HEK293T (cell line): ENCODE data around the gene MAPKAPK3.
"Not testable (repeated sequence)": the region's sequence is repeated elsewhere in the genome, so short reads cannot be mapped to it uniquely, and the experiment has no call there.

Experiments used
- CTCF ChIA-PET: fragments of 350-600 bp; formaldehyde crosslinking; extraction: SDS; loops from one replicate; lab custom pipeline; 2021; ENCODE audit warnings: antibody characterized with exemption, inconsistent platforms; lab: Yijun Ruan, JAX
- POLR2A ChIA-PET: fragments of 350-600 bp; formaldehyde crosslinking; extraction: SDS; loops from one replicate; lab custom pipeline; 2020; ENCODE audit warnings: antibody characterized with exemption, inconsistent platforms; lab: Yijun Ruan, JAX
- DNase-seq: peaks from one replicate; pipeline ENCODE4 v3.0.0; 2012; ENCODE audit warnings: mixed read lengths; ENCODE audit errors: extremely low spot score
- ARNT ChIP-seq: fragments of 450-650 bp; IDR thresholded peaks from 2 replicates; pipeline ENCODE4 v1.6.1; 2017; ENCODE audit warnings: mild to moderate bottlenecking
- BHLHE40 ChIP-seq: fragments of 450-650 bp; IDR thresholded peaks from 2 replicates; pipeline ENCODE4 v1.6.1; 2016; ENCODE audit warnings: mild to moderate bottlenecking, moderate library complexity, borderline replicate concordance
- CTBP1 ChIP-seq: fragments of 450-650 bp; IDR thresholded peaks from 2 replicates; pipeline ENCODE4 v1.6.1; 2016; ENCODE audit warnings: borderline replicate concordance
- ELF4 ChIP-seq: fragments of 450-650 bp; IDR thresholded peaks from 2 replicates; pipeline ENCODE4 v1.6.1; 2017; ENCODE audit warnings: antibody characterized with exemption
- FOXA1 ChIP-seq: fragments of 450-650 bp; IDR thresholded peaks from 2 replicates; pipeline ENCODE4 v1.6.1; 2016; ENCODE audit warnings: mild to moderate bottlenecking
- FOXK2 ChIP-seq: fragments of 450-650 bp; IDR thresholded peaks from 2 replicates; pipeline ENCODE4 v1.6.1; 2016; ENCODE audit warnings: mild to moderate bottlenecking
- FOXM1 ChIP-seq: fragments of 450-650 bp; IDR thresholded peaks from 2 replicates; pipeline ENCODE4 v1.6.1; 2017; ENCODE audit warnings: mild to moderate bottlenecking, borderline replicate concordance
- HDGF ChIP-seq: fragments of 450-650 bp; IDR thresholded peaks from 2 replicates; pipeline ENCODE4 v1.6.1; 2017; ENCODE audit warnings: antibody characterized with exemption, borderline replicate concordance
- L3MBTL2 ChIP-seq: fragments of 450-650 bp; conservative IDR thresholded peaks from 2 replicates; pipeline ENCODE4 v1.6.1; 2016; ENCODE audit warnings: mild to moderate bottlenecking
- LEF1 ChIP-seq: fragments of 450-650 bp; IDR thresholded peaks from 2 replicates; pipeline ENCODE4 v1.6.1; 2017; ENCODE audit warnings: mild to moderate bottlenecking, borderline replicate concordance
- NFRKB ChIP-seq: fragments of 450-650 bp; IDR thresholded peaks from 2 replicates; pipeline ENCODE4 v1.6.1; 2016; ENCODE audit warnings: mild to moderate bottlenecking, moderate library complexity
- SP1 ChIP-seq: fragments of 450-650 bp; IDR thresholded peaks from 2 replicates; pipeline ENCODE4 v1.6.1; 2017
- SUZ12 ChIP-seq: fragments of 450-650 bp; IDR thresholded peaks from 2 replicates; pipeline ENCODE4 v1.6.1; 2016; ENCODE audit warnings: mild to moderate bottlenecking
- TARDBP ChIP-seq: fragments of 450-650 bp; IDR thresholded peaks from 2 replicates; pipeline ENCODE4 v1.6.1; 2016
- ZNF384 ChIP-seq: fragments of 450-650 bp; IDR thresholded peaks from 2 replicates; pipeline ENCODE4 v1.6.1; 2016
- TF ChIP-seq, protein P1 (sequence below): fragments of 450-650 bp; IDR thresholded peaks from 2 replicates; pipeline ENCODE4 v1.6.1; 2016

MAPKAPK3 gene

DNA sequence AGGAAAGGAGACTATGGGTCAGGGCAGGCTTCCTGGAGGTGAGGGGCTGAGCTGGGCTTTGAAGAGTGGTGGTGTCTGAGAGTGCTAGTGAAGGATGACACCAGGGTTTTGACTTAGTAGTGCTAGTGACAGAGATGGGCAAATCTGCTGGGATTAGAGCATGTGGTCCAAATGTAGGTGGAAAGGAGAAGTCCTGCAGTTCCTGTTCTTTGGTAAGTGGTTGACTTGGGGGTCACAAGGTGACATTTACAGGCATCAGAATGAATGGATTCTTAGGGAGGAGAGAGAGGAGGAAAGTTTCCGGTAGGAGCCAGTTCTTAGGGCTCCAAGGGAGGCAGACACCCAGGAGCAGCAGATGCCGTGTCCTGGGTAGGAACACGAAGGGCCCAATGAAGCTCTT is 57.0 kb downstream of the MAPKAPK3 start:
- ChIA-PET POLR2A (interaction anchor here (1.1 to 1.6 kb wide), 3 partner anchors 35 to 712 kb away, joined by 3 to 5 read pairs (median 4); partner anchors contain the start of genes HEMK1 and MANF), CTCF (interaction anchor here (1.7 kb wide), 1 partner anchor 57 kb away, joined by 7 read pairs; the partner anchor contains the start of gene MAPKAPK3)
- TF ChIP-seq FOXK2, result no peak
- no peak for TF ChIP-seq ARNT
- TF ChIP-seq, protein P1, sequence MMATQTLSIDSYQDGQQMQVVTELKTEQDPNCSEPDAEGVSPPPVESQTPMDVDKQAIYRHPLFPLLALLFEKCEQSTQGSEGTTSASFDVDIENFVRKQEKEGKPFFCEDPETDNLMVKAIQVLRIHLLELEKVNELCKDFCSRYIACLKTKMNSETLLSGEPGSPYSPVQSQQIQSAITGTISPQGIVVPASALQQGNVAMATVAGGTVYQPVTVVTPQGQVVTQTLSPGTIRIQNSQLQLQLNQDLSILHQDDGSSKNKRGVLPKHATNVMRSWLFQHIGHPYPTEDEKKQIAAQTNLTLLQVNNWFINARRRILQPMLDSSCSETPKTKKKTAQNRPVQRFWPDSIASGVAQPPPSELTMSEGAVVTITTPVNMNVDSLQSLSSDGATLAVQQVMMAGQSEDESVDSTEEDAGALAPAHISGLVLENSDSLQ, result no peak
- TF ChIP-seq TARDBP, result no peak
- no peak for TF ChIP-seq ZNF384
- TF ChIP-seq FOXM1, result no peak
- no peak for TF ChIP-seq NFRKB
- no peak for DNase-seq

DNA sequence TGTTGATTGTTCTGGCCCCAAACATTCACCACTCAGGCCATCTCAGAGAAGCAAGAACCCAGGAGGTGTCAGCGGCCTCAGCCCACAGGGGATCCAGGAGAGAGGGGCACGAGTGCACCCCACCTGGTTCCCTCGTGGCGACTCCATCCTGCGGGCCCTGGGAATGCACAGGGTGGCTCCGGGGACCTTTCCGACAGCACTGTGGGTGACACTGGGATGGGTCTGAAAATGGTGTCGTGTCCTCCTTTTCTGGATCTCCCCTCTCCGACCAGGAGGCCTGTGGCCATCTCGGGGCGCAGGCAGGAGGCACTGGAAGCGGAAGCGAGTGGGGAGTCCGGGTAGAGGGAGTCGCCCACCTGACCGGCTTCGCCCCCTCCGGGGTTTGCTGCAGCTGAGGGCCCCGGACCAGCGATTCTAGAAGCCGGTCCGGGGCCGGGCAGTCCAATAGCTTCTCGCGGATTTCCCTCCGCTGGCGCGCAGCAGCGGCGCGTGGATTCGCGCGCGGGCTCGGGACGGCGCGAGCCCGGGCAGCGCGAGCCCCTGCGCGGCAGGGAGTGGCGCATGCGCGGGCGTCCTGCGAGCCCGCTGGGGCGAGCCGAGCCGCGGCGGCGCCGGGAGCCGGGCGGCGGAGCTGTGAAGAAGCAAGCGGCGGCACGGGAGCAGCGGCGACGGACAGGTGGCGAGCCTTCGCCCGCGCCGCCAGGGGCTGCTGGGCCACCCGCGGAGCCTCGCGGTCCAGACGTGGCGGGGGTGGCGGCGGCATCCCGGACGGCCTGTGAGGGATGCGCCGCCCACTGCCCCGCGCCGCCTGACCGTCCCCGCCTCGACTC is 57.6 kb downstream of the MAPKAPK3 start, which contains the start of gene DOCK3:
DOCK3 (plus strand) TSS at position 579 of the 830 bp plus-strand sequence. CDS start 337 bp downstream, outside the sequence.
- ChIA-PET CTCF (interaction anchor here (0.6 to 1.0 kb wide), 2 partner anchors 58 to 716 kb away, joined by 3 read pairs; partner anchors contain the start of gene MAPKAPK3), POLR2A (interaction anchor here (1.1 to 1.6 kb wide), 3 partner anchors 16 to 105 kb away, joined by 3 to 4 read pairs (median 3); partner anchors contain the start of gene HEMK1)
- TF ChIP-seq SP1 (no peak), L3MBTL2 (peak; percentile 79)
- DNase-seq, result peak; percentile 84

DNA sequence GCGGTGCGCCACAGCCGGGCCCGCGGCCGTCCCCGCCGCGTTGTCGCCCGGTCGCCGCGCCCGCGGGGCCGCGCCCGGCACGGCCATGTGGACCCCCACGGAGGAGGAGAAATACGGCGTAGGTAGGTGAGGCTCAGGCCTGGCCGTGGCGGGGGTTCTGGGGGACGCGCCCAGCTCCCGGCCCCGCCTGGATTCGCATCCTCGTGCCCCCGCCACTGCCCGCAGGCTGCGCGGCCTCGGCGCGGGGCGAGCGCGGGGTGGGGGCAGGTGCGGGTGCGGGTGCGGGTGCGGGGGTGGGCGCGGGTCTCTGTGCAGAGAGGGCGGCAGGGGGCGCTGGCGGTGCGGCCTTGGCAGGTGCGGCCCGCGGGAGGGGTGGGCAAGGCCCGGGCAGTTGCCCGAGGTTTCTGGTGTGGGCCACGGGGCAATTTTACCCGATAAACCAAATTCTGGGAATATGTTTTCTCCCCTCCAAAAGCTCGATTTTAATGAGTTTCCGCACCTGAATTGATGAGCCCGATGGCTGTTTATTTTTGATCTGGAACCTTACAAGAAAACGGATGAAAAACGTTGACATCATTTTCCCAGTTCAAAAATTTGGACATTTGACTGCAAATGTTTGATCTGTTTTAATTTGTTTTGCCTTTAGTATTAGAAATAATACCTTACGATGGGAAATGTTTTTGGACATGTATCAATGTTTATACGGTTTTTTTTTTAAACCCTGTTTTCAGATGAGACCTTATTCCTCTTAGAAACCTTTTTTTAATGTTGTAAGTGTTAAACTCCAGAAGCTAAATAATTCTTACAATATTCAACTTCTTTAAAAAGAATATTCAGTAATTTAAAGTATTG is 58.5 kb downstream of the MAPKAPK3 start:
- TF ChIP-seq ZNF384 (no peak), FOXM1 (peak; percentile 84; the same call in 1 of the 2 replicates)
- POLR2A ChIA-PET, result interaction anchor here (0.6 to 1.6 kb wide), 7 partner anchors 12 to 824 kb away, joined by 3 to 4 read pairs (median 3); partner anchors contain the start of gene HEMK1
- CTCF ChIA-PET, result interaction anchor here (0.5 to 1.3 kb wide), 7 partner anchors 16 to 715 kb away, joined by 3 to 7 read pairs (median 3); partner anchors contain the start of gene MAPKAPK3
- peak; percentile 76 for DNase-seq

DNA sequence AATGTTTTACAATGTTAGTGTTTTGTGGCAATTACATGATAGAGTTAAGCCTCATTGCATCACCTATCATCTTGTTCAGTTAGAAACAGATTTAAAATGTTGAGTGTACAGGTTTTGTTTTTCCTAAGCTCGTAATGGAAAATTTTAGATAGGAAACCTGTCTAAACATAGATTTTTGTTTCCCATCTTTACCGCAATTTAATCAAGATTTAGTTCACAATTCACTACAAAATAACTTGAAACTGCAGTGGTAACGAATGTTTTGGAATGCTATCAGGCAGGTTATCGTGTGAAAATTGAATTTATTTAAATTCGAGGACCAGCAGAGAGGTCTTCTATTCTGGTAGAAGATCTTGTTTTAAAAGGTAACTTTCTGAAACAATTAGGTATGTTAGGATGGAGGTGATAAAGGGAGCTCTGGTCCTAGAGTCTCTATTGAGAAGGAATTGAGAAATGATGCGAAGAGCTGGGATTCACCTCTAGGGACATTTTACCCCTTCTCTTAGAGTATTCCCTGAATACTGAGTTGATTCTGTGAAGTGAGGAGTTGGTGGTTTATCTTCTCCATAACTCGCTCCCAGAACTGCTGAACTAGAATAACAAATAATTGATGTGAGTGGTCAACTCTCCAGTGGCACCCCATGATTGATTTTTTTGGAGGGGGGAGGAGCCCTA is 59.2 kb downstream of the MAPKAPK3 start:
- no peak for TF ChIP-seq TARDBP
- no peak for TF ChIP-seq ARNT
- TF ChIP-seq HDGF, result no peak
- TF ChIP-seq NFRKB, result no peak
- TF ChIP-seq CTBP1, result no peak
- TF ChIP-seq LEF1, result no peak
- TF ChIP-seq ZNF384, result no peak
- no peak for TF ChIP-seq FOXK2
- TF ChIP-seq BHLHE40, result no peak
- TF ChIP-seq FOXM1, result no peak
- TF ChIP-seq, protein P1, result no peak
- TF ChIP-seq L3MBTL2, result no peak
- no peak for TF ChIP-seq FOXA1
- TF ChIP-seq ELF4, result no peak
- TF ChIP-seq SUZ12, result no peak
- no peak for TF ChIP-seq SP1
- ChIA-PET POLR2A (interaction anchor here (0.6 to 1.6 kb wide), 8 partner anchors 11 to 823 kb away, joined by 3 to 4 read pairs (median 3); partner anchors contain the start of gene HEMK1), CTCF (interaction anchor here (0.5 to 1.3 kb wide), 6 partner anchors 16 to 710 kb away, joined by 3 to 7 read pairs (median 4); partner anchors contain the start of gene MAPKAPK3)
- no peak for DNase-seq

DNA sequence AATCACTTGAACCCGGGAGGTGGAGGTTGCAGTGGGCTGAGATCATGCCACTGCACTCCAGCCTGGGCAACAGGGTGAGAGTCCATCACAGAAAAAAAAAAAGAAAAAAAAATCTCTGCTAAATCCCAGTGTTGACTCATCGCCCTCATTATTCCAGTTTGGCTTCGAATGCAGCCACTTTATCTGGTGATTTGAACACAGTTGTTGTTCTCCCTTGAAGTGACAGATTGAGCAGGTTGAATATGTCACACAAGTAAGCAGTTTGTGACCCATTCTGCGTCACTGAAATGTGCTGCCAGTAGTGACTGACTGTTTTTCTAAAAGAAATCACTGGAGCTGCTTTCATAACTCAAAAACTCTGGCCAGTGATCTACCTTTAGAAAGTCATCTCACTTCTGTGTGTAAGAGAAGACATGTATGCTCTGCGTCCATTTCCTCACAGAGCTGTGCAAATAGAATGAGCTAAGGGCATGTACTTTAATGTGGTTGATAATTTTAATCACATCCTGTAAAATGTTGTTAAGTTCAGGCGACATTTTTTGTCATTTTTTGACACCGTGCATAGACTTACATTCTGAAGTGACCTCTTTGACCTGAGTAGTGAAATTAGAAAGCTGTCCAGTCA is 70.3 kb downstream of the MAPKAPK3 start:
- ChIA-PET CTCF (no interaction called here), POLR2A (interaction anchor here (1.0 kb wide), 1 partner anchor 11 kb away, joined by 3 read pairs; no protein-coding TSS in a partner anchor)
- TF ChIP-seq L3MBTL2, result no peak
- TF ChIP-seq FOXM1, result no peak
- no peak for TF ChIP-seq TARDBP
- no peak for TF ChIP-seq SUZ12
- TF ChIP-seq SP1, result no peak
- DNase-seq, result no peak

DNA sequence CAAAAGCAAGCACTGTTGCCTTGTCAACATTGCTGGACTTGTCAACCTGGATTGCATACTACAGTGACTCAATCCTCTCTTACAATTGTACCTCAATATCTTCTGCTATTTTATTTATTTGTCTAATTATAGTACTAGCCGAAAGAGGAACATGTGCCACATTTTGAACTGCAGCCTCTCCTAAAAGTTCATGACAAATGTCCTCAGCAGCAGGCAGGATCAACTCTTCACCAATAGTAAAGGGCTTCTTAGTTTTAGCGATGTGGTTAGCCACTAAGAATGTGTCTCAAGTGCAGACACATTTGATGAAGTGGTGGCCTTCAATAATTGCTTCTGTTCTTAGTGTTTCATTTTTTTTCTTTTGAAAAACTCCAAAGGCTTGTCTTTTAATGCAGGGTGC is 71.0 kb downstream of the MAPKAPK3 start:
- ChIA-PET POLR2A (interaction anchor here (1.0 kb wide), 1 partner anchor 12 kb away, joined by 3 read pairs; no protein-coding TSS in a partner anchor), CTCF (no interaction called here)
- TF ChIP-seq FOXK2 (no peak), LEF1 (no peak), L3MBTL2 (no peak), TARDBP (no peak), FOXA1 (no peak), ELF4 (no peak)
- DNase-seq, result no peak

DNA sequence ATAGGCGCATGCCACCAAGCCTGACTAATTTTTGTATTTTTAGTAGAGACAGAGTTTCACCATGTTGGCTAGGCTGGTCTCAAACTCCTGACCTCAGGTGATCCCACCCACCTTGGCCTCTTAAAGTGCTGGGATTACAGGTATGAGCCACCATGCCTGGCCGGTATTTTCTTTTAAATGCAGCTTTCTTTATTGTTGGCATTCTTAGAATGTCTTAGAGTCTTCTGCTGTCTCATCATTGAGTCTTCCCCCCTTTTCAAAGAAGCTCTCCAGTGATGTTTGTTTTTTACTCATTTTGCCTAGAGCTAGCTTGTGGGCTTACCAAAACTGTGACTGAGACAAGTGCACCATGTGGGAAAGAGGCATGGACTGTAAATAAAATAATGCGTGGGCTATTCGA is 71.7 kb downstream of the MAPKAPK3 start:
- POLR2A ChIA-PET, CTCF ChIA-PET, DNase-seq: not testable (repeated sequence)
